HG03280 (cell line): ENCODE data around the gene MARCHF3.
A peak's percentile ranks its signal among the peaks of the same experiment; 100 is the strongest.
"Not testable (repeated sequence)": the region's sequence is repeated elsewhere in the genome, so short reads cannot be mapped to it uniquely, and the experiment has no call there.

Experiments
- ATAC-seq: cut with Tn5 transposase; IDR thresholded peaks from one replicate; pipeline ENCODE4 v1.9.1; 2021; ENCODE audit warnings: mild to moderate bottlenecking, moderate library complexity; ENCODE audit not compliant: unreplicated experiment

Gene MARCHF3

GRCh38 chr5:127013407-127013806 is 17.0 kb downstream of the MARCHF3 start:
- ATAC-seq = no peak

GRCh38 chr5:127012916-127013315 is 17.4 kb downstream of the MARCHF3 start:
- no peak for ATAC-seq

DNA sequence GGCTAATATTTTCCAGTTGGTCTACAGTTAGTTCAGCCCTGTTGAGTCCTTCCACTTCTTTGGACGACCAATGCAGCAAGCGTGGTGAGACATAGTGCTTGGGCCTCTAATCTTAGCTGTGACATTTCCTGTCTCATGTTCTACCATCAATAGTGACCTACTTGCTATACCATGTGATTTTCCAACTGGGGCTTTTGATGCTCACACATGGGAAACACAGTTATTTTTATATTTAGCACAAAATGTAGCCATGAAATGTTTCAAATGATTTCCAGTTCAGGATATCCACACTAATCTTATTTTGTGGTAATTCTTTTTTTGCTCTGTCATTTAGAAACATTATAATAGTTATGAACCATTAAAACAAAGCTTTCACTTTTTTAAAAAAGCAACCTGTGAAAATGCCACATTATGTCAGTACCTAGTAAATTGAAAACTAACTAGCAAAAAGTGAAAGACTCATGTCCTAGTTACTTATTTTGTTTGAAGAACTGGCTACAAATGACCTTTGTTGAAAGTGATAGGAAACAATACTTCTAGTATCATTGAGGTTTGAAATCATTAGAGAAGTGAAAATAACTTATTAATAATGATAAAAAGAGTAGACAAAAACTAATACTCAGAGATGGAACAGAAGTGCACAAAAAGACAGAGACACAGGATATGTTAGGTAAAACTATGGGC is 18.3 kb downstream of the MARCHF3 start:
- ATAC-seq = peak; percentile 62

DNA sequence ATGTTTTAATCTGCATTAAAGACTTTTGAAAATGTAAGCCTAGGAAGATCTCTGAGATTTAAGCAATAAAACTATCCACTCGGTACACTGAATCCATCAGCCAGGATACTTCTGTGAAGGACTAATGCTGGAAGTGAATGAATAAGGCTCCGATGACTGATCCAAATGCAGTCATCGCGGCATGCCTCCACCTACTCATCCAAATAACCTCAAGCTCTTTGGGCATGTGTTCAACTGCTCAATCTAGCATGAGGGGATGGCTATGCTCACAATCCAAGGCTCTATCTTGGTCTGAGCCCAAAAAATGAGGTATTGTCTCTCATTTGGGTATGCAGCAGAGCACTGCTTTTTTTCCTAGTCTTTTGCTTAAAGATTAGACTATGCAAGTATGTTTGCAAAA is 19.2 kb downstream of the MARCHF3 start:
- ATAC-seq = no peak

DNA sequence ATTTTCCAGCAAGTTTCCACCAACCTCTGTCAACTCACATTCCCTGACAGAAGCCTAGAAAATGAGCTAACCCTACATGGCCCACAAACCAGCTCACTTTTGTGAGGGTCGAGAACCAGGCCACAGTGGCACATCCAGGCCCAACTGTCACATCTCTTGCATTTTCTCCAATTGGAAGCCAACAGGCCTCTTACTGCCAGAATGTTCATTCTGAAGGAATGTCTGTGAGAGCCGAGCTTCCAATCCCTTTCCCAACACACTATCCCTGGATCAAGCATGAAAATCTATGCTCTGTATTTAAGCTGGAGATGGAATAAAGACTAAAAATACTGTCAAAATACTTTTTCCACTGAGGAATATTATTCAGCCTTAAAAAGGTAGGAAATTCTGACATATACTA is 20.0 kb downstream of the MARCHF3 start:
- no peak for ATAC-seq

GRCh38 chr5:127009784-127010183 is 20.6 kb downstream of the MARCHF3 start:
- ATAC-seq = no peak

GRCh38 chr5:127008300-127008975 is 21.9 kb downstream of the MARCHF3 start:
- no peak for ATAC-seq

- no peak for ATAC-seq
Observed at GRCh38 chr5:127007522-127007921, 22.8 kb downstream of the MARCHF3 start.

- no peak for ATAC-seq
Observed at GRCh38 chr5:127006744-127007143, 23.6 kb downstream of the MARCHF3 start.

DNA sequence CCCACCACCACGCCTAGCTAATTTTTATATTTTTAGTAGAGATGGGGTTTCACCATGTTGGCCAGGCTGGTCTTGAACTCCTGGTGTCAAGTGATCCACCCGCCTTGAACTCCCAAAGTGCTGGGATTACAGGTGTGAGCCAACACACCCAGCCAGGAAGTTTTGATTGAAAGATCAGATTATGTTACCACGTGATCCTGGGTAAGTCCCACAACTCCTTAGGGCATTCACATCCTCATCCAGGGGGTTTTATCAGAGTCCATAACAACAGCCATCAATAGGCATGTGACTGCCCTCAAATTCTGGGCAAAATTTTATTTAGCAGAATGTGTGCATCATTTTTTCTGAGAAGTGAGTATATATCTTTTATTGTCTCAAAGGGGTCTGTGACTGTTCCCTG is 25.1 kb downstream of the MARCHF3 start:
- not testable (repeated sequence) for ATAC-seq

DNA sequence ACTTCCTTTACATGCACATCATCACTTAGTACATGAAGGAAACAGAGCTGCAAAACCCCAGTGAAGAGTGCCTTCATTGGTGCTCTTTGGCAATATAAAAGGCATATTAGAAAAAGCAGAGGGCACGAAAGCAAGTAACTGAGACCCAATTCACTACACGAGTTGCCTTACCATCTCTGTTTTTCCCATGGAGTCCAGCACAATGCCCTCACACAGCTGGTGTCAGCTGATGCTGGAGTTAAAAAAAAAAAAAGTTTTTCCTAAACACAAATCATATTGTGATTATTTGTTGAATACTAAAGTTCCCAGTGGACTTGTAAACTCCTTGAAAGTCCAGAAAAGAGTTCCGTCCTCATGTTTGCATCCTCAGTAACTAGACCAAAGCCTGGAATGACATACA is 25.6 kb downstream of the MARCHF3 start:
- ATAC-seq = no peak

GRCh38 chr5:127003798-127004495 is 26.4 kb downstream of the MARCHF3 start:
- ATAC-seq = no peak

- no peak for ATAC-seq
Observed at GRCh38 chr5:127002390-127002789, 28.0 kb downstream of the MARCHF3 start.

GRCh38 chr5:127001621-127002296 is 28.6 kb downstream of the MARCHF3 start:
- no peak for ATAC-seq

DNA sequence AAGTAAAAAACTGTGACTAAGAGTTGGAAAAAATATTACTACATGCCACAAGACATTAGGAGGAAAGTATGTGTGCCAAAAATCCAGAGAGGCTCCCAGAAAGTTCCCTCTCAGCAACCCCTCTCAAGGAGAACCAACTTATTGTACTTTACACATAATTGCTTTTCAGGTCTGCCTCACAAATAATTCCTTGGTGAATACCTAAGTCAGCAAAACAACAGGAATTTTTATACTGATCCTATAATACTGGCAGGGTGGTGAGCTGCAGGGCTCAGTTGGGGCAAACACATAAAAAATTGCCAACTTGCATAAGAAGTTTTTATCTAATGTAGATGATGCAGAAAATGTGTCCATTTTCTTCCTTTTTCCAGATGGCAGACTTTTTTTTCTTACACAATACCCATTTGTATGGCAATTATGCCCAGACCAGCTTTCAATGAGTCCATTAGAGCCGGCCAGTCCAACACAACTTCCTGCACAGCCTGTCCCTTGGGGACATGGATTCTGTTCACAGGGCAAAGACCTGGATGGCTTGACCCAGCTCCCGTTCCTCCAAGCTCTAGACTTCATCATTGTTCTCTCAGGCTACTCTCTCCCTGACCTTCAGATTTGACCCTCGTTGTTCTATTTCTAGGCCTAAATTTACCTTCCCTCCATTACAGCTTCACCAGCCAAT is 31.3 kb downstream of the MARCHF3 start:
- no peak for ATAC-seq

- peak; percentile 68 for ATAC-seq
Observed at GRCh38 chr5:126998201-126998631, 32.1 kb downstream of the MARCHF3 start.

DNA sequence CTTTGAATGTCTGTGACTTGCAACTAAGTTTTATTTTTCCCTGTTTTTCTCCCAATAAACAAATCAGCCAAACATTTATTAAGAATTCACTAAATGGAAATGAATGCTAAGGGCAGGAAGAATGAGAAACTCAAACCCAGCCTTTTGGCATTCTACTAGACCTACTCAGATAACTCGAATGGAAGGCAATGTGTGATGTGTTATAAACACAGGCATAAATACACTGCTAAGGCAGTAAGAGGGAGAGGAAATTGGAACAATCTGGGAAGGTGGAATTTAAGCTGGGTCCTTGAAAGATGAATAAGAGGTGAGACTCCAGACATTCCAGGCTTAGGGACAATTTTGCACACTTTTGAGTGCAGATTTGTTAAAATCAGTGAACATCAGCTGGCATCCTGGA is 34.7 kb downstream of the MARCHF3 start:
- ATAC-seq = no peak

- ATAC-seq = no peak
Observed at GRCh38 chr5:126995039-126995438, 35.3 kb downstream of the MARCHF3 start.

GRCh38 chr5:126994485-126994884 is 35.9 kb downstream of the MARCHF3 start:
- ATAC-seq = no peak

GRCh38 chr5:126988021-126988569 is 42.3 kb downstream of the MARCHF3 start:
- peak; percentile 91 for ATAC-seq
